K562 (cell line): Measurements from ENCODE around the gene SLC22A23. TPM values are rescaled to one million over a fixed set of nuclear protein-coding genes. Genes with fewer than 3 reads are reported as not detected.

Experiments
- ATAC-seq: fragments of 200-7000 bp; cut with Tn5 transposase; 3 replicates; pipeline ENCODE4 v1.9.1; 2020; ENCODE audit warnings: moderate library complexity
- BruUV-seq: library from RNA; stranded (reverse); fragments of 400-500 nt; replicated peaks from 2 replicates; lab custom pipeline; 2021; lab: Mats Ljungman, UMichigan
- CTCF ChIA-PET: fragments of 300-600 bp; formaldehyde crosslinking; extraction: SDS; loops from one replicate; lab custom pipeline; 2021; ENCODE audit warnings: low intra/inter-chr PET ratio; lab: Yijun Ruan, JAX
- POLR2A ChIA-PET: fragments of 300-600, 350-650 bp; sonication (Branson Sonifier 250); formaldehyde crosslinking; extraction: SDS; loops from one replicate; lab custom pipeline; 2021; ENCODE audit warnings: antibody characterized with exemption, inconsistent platforms; lab: Yijun Ruan, JAX
- DNase-seq, 4 experiments: peaks; one replicate each; pipeline versions ENCODE4 v3.0.0 to v3.0.0-alpha.2; 2011 to 2018; ENCODE audit warnings: low spot score in 3 of 4, mixed read lengths in 3 of 4; ENCODE audit errors: extremely low read depth in 1 of 4
- FAIRE-seq: peaks from 2 replicates; lab custom pipeline; 2011; peaks lifted over from hg19 to GRCh38; lab: Jason Lieb, UNC
- H2AFZ ChIP-seq: 2 replicates; pipeline ENCODE4 v1.6.0; 2011; ENCODE audit warnings: low read depth, low read length, control low read depth, inconsistent platforms
- H3K27ac ChIP-seq: fragments of 200-600 bp; 3 replicates; pipeline ENCODE4 v1.8.0; 2011; ENCODE audit warnings: low read depth, mild to moderate bottlenecking, control low read depth, inconsistent platforms, low read length, moderate library complexity, mixed read lengths; ENCODE audit errors: extremely low read depth
- H3K27me3 ChIP-seq, 2 experiments: fragments of 300-600 bp in 1 of 2; 2 replicates in 1 of 2; 3 replicates in 1 of 2; pipeline versions ENCODE4 v1.6.0 to v1.8.0; 2011; ENCODE audit warnings: inconsistent platforms in 2 of 2, low read length in 2 of 2, mild to moderate bottlenecking in 1 of 2, mixed read lengths in 1 of 2, moderate library complexity in 1 of 2; ENCODE audit not compliant: control insufficient read depth in 2 of 2, insufficient read depth in 2 of 2
- H3K36me3 ChIP-seq: fragments of 300-600 bp; 3 replicates; pipeline ENCODE4 v1.8.0; 2011; ENCODE audit warnings: mild to moderate bottlenecking, low read length, inconsistent platforms; ENCODE audit not compliant: control insufficient read depth, insufficient read depth
- H3K4me1 ChIP-seq, 2 experiments: fragments of 200-600 bp in 1 of 2; replicated peaks in 1 of 2; 2 replicates in 1 of 2; 3 replicates in 1 of 2; pipeline versions ENCODE4 v1.5.1 to v1.8.0; 2011; ENCODE audit warnings: inconsistent platforms in 2 of 2, low read length in 2 of 2, mild to moderate bottlenecking in 1 of 2, mixed read lengths in 1 of 2, moderate library complexity in 1 of 2; ENCODE audit not compliant: control insufficient read depth in 2 of 2, insufficient read depth in 2 of 2
- H3K4me2 ChIP-seq: 2 replicates; pipeline ENCODE4 v1.6.1; 2011; ENCODE audit warnings: low read length, control low read depth, inconsistent platforms, mixed read lengths; ENCODE audit not compliant: insufficient read depth
- H3K4me3 ChIP-seq: fragments of 200-600 bp; sonication (generic), shearing (Covaris generic); 2 replicates; pipeline ENCODE4 v1.5.1; 2016; ENCODE audit warnings: control low read depth, inconsistent platforms
- H3K79me2 ChIP-seq: fragments of 200-600 bp; 3 replicates; pipeline ENCODE4 v1.8.0; 2011; ENCODE audit warnings: low read length, inconsistent platforms; ENCODE audit not compliant: control insufficient read depth, insufficient read depth
- H3K9ac ChIP-seq, 2 experiments: 2 replicates each; pipeline versions ENCODE4 v1.6.0 to v1.6.1; 2011; ENCODE audit warnings: low read depth in 2 of 2, low read length in 2 of 2, control low read depth in 1 of 2, inconsistent platforms in 1 of 2, mild to moderate bottlenecking in 1 of 2, mixed read lengths in 1 of 2; ENCODE audit not compliant: insufficient read depth in 1 of 2
- H3K9me1 ChIP-seq: one replicate; pipeline ENCODE4 v1.6.0; 2011; ENCODE audit warnings: inconsistent platforms, mild to moderate bottlenecking, low read length, moderate library complexity; ENCODE audit not compliant: control insufficient read depth, insufficient read depth
- H3K9me3 ChIP-seq: replicated peaks from 2 replicates; pipeline ENCODE4 v1.5.1; 2011; ENCODE audit warnings: low read depth, low read length, inconsistent platforms; ENCODE audit not compliant: control insufficient read depth, insufficient read depth
- H4K20me1 ChIP-seq: replicated peaks from 2 replicates; pipeline ENCODE4 v1.6.1; 2011; ENCODE audit warnings: low read length, inconsistent platforms, mixed read lengths; ENCODE audit not compliant: control insufficient read depth, insufficient read depth
- ESRRA ChIP-seq: fragments of 450-650 bp; IDR thresholded peaks from 2 replicates; pipeline ENCODE4 v1.6.1; 2014; ENCODE audit warnings: low read depth, mild to moderate bottlenecking, moderate library complexity, borderline replicate concordance
- FOXA3 ChIP-seq, 2 experiments: fragments of 450-650 bp in 1 of 2; sonication (generic) in 1 of 2; formaldehyde crosslinking; IDR thresholded peaks in 1 of 2; conservative IDR thresholded peaks in 1 of 2; 2 replicates each; pipeline versions ENCODE4 v1.4.0 to v1.8.0; 2020 to 2022; ENCODE audit warnings: mild to moderate bottlenecking in 2 of 2, missing genetic modification reagents in 1 of 2
- GATAD2B ChIP-seq: fragments of 450-650 bp; IDR thresholded peaks from 2 replicates; pipeline ENCODE4 v1.6.1; 2017; ENCODE audit warnings: mild to moderate bottlenecking, borderline replicate concordance
- SMAD2 ChIP-seq: fragments of 150-350 bp; IDR thresholded peaks from 2 replicates; pipeline ENCODE4 v1.6.1; 2014; ENCODE audit warnings: low read depth, mild to moderate bottlenecking, low read length
- ZC3H8 ChIP-seq: fragments of 450-650 bp; IDR thresholded peaks from 2 replicates; pipeline ENCODE4 v1.6.1; 2017
- ZNF197 ChIP-seq: fragments of 200-800 bp; sonication (Bioruptor generic); IDR thresholded peaks from 2 replicates; pipeline ENCODE4 v1.6.1; 2016; ENCODE audit warnings: low read depth, missing genetic modification characterization, missing compliant biosample characterization
- ZNF644 ChIP-seq: fragments of 200-800 bp; sonication (Bioruptor generic); IDR thresholded peaks from 2 replicates; pipeline ENCODE4 v1.6.1; 2016; ENCODE audit warnings: low read depth, missing genetic modification characterization, missing compliant biosample characterization
- ZNF764 ChIP-seq: fragments of 250-450 bp; sonication (Bioruptor Pico); IDR thresholded peaks from 2 replicates; pipeline ENCODE4 v1.4.0; 2020; ENCODE audit warnings: low read depth, mild to moderate bottlenecking, moderate library complexity
- WGBS: fragments of 100-300 bp; shearing (Covaris generic); methylation state at CpG from one replicate; pipeline ENCODE4 v1.1.6; 2016; ENCODE audit warnings: low coverage, mixed read lengths; ENCODE audit not compliant: insufficient coverage; ENCODE audit errors: missing lambda C conversion rate; 5-methylcytosine and 5-hydroxymethylcytosine counted together
- in situ Hi-C: fragments of 300-500 bp; cut with MboI; formaldehyde crosslinking; loops from 4 replicates; pipeline ENCODE4 v1.15.0; 2018; ENCODE audit warnings: inconsistent platforms, mixed read lengths
- intact Hi-C: fragments of 100-400 bp; cut with micrococcal nuclease; formaldehyde crosslinking; loops from 2 replicates; pipeline ENCODE4 v1.14.2; 2022
- polyA plus RNA-seq, 8 experiments: library from polyadenylated mRNA; depleted of rRNA in 4 of 8; stranded (reverse) in 5 of 8; unstranded in 3 of 8; fragments of >200 nt; fragmentation: Nextera tagmentation in 2 of 8; fragmentation: Illumina TruSeq in 1 of 8; extraction: Ambion mirVana in 2 of 8; extraction: Trizol in 1 of 8; gene quantifications; 2 replicates each; pipeline versions ENCODE4 v1.2.1 to v1.2.3, GENCODE V29; 2011 to 2014; ENCODE audit warnings: inconsistent platforms in 1 of 8, missing spikeins in 1 of 8
- total RNA-seq, 7 experiments: library from RNA; depleted of rRNA in 6 of 7; stranded (reverse); fragments of >200 nt in 6 of 7; fragmentation: Illumina TruSeq in 2 of 7; extraction: Trizol in 2 of 7; gene quantifications; 2 replicates each; pipeline versions ENCODE4 v1.2.1 to v1.2.3, GENCODE V29; 2011 to 2021; ENCODE audit warnings: low replicate concordance in 1 of 7
- TF ChIP-seq, protein P1 (sequence below): IDR thresholded peaks from 2 replicates; pipeline ENCODE4 v1.6.1; 2011; ENCODE audit warnings: borderline replicate concordance, low read depth, mild to moderate bottlenecking, moderate library complexity, low read length; ENCODE audit not compliant: insufficient read depth, poor library complexity, severe bottlenecking
- TF ChIP-seq, protein P2 (sequence below): sonication (generic); formaldehyde crosslinking; IDR thresholded peaks from 2 replicates; pipeline ENCODE4 v1.8.1; 2023; ENCODE audit warnings: mild to moderate bottlenecking, missing genetic modification reagents, moderate library complexity
- TF ChIP-seq, protein P3 (sequence below): fragments of 250-450 bp; sonication (Bioruptor Pico); IDR thresholded peaks from 2 replicates; pipeline ENCODE4 v1.5.0; 2021; ENCODE audit warnings: mild to moderate bottlenecking, moderate library complexity
- TF ChIP-seq, protein P4 (sequence below): fragments of 450-650 bp; conservative IDR thresholded peaks from 2 replicates; pipeline ENCODE4 v1.6.1; 2016; ENCODE audit warnings: missing genetic modification characterization, low read depth, mild to moderate bottlenecking, control low read depth, missing compliant biosample characterization

Gene SLC22A23
- total and polyA plus RNA-seq, 9 of the 15 experiments (the other 6 are each of a cell fraction or from before 2014, with no cell fraction given): 0.30 to 8.7 (median 2.5) TPM

DNA sequence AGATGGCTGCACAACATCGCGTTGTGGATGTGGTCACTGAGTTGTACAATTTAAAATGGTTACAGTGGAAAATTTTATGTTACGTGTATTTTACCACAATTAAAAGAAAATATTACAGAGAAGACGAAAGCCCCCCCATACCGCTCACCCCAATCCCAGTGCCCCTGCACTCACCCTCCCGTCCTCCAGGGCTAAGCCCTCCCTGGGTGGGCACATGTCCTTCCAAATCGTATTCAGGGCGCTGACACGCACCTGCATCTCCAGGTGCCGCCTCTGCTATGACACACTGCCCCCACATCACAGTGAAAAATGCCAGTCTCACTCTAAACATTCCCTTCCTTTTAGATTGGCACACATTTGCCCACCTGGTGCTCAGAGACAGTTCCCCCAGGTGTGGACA lies 148.7 kb downstream of the SLC22A23 start:
- DNase-seq: no peak
- 77% methylated on average over 10 of the region's 10 CpGs for WGBS
- Histone ChIP-seq H3K27ac (no peak overlapping the region), H3K27me3 (no peaks in the 10 kb centered on the region), H3K4me2 (no peak overlapping the region), H3K9me3 (0 out of 2 replicates have a peak, but pooled peaks cover 5% of the 10 kb centered on the region), H3K79me2 (no peaks in the 10 kb centered on the region), H3K36me3 (no peaks in the 10 kb centered on the region), H3K9ac (no peak overlapping the region), H4K20me1 (no peaks in the 10 kb centered on the region), H3K4me3 (no peak overlapping the region), H3K9me1 (no peaks in the 10 kb centered on the region), H3K4me1 (peaks cover 0 to 7% of the 10 kb centered on the region in 2 experiments; a peak in 2 of 5 replicates), H2AFZ (no peak overlapping the region)
- no TSS peak for BruUV-seq
- no peak for ATAC-seq
- intact Hi-C loops: no loop called here
- in situ Hi-C loops: no loop called here
- ChIA-PET POLR2A (interaction anchor here (0.9 kb wide), 1 partner anchor 16 kb away, joined by 3 read pairs; no protein-coding TSS in a partner anchor), CTCF (interaction anchor here (0.7 kb wide), 1 partner anchor 16 kb away, joined by 3 read pairs; no protein-coding TSS in a partner anchor)
- FAIRE-seq: no peak
- TF ChIP-seq, protein P1, sequence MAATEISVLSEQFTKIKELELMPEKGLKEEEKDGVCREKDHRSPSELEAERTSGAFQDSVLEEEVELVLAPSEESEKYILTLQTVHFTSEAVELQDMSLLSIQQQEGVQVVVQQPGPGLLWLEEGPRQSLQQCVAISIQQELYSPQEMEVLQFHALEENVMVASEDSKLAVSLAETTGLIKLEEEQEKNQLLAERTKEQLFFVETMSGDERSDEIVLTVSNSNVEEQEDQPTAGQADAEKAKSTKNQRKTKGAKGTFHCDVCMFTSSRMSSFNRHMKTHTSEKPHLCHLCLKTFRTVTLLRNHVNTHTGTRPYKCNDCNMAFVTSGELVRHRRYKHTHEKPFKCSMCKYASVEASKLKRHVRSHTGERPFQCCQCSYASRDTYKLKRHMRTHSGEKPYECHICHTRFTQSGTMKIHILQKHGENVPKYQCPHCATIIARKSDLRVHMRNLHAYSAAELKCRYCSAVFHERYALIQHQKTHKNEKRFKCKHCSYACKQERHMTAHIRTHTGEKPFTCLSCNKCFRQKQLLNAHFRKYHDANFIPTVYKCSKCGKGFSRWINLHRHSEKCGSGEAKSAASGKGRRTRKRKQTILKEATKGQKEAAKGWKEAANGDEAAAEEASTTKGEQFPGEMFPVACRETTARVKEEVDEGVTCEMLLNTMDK: no peak
- no peak for TF ChIP-seq GATAD2B
- TF ChIP-seq FOXA3 (CRISPR knock-in tag; conservative IDR thresholded peaks at IDR 0.05 in 1 of 2, IDR thresholded peaks at IDR 0.05 in 1 of 2): no peak
- TF ChIP-seq, protein P2, sequence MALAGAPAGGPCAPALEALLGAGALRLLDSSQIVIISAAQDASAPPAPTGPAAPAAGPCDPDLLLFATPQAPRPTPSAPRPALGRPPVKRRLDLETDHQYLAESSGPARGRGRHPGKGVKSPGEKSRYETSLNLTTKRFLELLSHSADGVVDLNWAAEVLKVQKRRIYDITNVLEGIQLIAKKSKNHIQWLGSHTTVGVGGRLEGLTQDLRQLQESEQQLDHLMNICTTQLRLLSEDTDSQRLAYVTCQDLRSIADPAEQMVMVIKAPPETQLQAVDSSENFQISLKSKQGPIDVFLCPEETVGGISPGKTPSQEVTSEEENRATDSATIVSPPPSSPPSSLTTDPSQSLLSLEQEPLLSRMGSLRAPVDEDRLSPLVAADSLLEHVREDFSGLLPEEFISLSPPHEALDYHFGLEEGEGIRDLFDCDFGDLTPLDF: no peak
- TF ChIP-seq, protein P3, sequence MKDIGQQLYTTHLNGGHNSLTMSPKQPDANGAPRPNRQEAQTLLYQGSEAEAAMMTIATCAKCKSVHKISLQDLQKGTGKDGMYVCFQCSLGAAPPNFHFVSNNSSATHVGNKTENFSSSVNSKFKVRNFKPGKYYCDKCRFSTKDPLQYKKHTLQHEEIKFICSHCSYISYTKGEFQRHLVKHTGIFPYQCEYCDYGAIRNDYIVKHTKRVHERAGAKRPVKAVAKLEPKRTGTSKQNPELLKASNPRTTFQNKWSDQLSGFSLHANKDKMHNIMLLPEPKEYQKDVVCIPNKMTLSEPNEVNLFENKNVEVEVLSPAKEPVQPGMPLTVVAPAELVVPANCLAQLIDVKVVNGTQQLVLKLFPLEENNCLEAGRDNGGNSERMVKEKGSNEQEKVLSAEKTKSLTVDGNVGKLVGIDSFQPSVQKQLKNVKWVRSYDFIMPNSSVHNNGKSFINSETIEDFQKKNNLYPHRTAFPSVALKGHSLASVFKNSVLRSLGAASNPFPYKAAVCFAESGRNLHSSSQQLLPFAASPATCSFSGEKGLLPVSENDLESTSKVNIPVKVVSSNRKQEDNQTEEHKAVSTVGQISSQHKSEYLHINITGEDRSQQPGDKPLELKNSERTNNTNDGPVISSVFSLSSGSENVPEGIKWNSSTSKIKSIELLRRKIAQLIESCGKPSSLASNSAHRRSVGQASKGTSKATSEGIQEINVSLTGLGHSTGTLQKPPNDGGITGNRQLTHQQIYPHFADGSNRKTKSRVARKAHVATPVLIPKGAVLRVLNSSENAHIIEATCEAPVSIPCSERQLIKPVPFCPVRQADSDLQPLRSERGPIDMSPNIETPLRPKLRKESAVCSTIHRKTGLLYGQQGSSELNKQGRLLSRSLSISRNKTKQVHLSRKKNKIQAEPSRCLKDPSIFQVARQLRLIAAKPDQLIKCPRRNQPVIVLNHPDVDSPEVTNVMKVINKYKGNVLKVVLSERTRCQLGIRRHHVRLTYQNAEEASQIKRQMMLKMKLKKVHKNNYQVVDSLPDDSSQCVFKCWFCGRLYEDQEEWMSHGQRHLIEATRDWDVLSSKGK (CRISPR knock-in tag): no peak
- no peak for TF ChIP-seq ZNF644 (tag)
- no peak for TF ChIP-seq ZC3H8
- no peak for TF ChIP-seq SMAD2
- TF ChIP-seq ZNF764 (CRISPR knock-in tag): no peak
- TF ChIP-seq ZNF197: no peak
- no peak for TF ChIP-seq ESRRA
- TF ChIP-seq, protein P4, sequence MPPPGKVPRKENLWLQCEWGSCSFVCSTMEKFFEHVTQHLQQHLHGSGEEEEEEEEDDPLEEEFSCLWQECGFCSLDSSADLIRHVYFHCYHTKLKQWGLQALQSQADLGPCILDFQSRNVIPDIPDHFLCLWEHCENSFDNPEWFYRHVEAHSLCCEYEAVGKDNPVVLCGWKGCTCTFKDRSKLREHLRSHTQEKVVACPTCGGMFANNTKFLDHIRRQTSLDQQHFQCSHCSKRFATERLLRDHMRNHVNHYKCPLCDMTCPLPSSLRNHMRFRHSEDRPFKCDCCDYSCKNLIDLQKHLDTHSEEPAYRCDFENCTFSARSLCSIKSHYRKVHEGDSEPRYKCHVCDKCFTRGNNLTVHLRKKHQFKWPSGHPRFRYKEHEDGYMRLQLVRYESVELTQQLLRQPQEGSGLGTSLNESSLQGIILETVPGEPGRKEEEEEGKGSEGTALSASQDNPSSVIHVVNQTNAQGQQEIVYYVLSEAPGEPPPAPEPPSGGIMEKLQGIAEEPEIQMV (tag): no peak
